ENCODE data around the gene PAGE4.

Gene PAGE4

GRCh38 chrX:49879656-49880277 lies 50.7 kb downstream of the PAGE4 start:
- DNase-seq (ENCODE audit: low read depth), result no peak
- peak overlapping the region; percentile 54 for H3K4me3 ChIP-seq (ENCODE audit: low read length)
- no peak for TF ChIP-seq CTCF (conservative IDR thresholded peaks at IDR 0.05; ENCODE audit: low read depth, low read length)

DNA sequence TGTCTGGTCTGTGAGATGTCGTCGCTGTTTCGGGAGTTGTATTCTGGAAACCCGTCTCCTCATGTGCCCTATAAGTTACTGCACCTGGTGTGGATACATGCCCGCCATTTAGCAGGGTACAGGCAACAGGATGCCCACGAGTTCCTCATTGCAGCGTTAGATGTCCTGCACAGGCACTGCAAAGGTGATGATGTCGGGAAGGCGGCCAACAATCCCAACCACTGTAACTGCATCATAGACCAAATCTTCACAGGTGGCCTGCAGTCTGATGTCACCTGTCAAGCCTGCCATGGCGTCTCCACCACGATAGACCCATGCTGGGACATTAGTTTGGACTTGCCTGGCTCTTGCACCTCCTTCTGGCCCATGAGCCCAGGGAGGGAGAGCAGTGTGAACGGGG lies 51.6 kb downstream of the PAGE4 start:
- no peak for TF ChIP-seq CTCF (conservative IDR thresholded peaks at IDR 0.05; ENCODE audit: low read depth, low read length)
- DNase-seq (ENCODE audit: low read depth), result no peak
- H3K4me3 ChIP-seq (ENCODE audit: low read length), result no peak overlapping the region

Measured in retinal pigment epithelial cell (primary cell).